D721Med (cell line): ENCODE data around the gene STRC.
"Not testable (repeated sequence)": the region's sequence is repeated elsewhere in the genome, so short reads cannot be mapped to it uniquely, and the experiment has no call there.

ENCODE experiments used
- DNase-seq: peaks from one replicate; pipeline ENCODE4 v3.0.0; 2011; ENCODE audit warnings: low spot score; ENCODE audit not compliant: insufficient read length
- FAIRE-seq: peaks from 2 replicates; lab custom pipeline; 2011; peaks lifted over from hg19 to GRCh38; lab: Jason Lieb, UNC
- CTCF ChIP-seq: IDR thresholded peaks from 2 replicates; pipeline ENCODE4 v1.5.1; 2012; ENCODE audit warnings: mild to moderate bottlenecking, control low read depth; ENCODE audit not compliant: insufficient read depth; ENCODE audit errors: missing control alignments

STRC gene

GRCh38 chr15:43592841-43593240, 25.8 kb downstream of the STRC start:
- not testable (repeated sequence) for DNase-seq, FAIRE-seq

GRCh38 chr15:43589778-43590466, 28.7 kb downstream of the STRC start, which contains the start of gene PPIP5K1:
PPIP5K1 (minus strand) TSS chr15:43590208; CDS start chr15:43584504, 5,704 bp downstream.
- FAIRE-seq, DNase-seq: not testable (repeated sequence)

GRCh38 chr15:43574607-43575006, 44.0 kb downstream of the STRC start:
- not testable (repeated sequence) for FAIRE-seq, DNase-seq

GRCh38 chr15:43566615-43567014, 52.0 kb downstream of the STRC start:
- not testable (repeated sequence) for DNase-seq, FAIRE-seq

GRCh38 chr15:43563793-43564192, 54.8 kb downstream of the STRC start:
- FAIRE-seq, DNase-seq: not testable (repeated sequence)

GRCh38 chr15:43562753-43563152, 55.8 kb downstream of the STRC start:
- not testable (repeated sequence) for FAIRE-seq, DNase-seq

- DNase-seq (no peak), FAIRE-seq (no peak)
- no peak for TF ChIP-seq CTCF
Measured at GRCh38 chr15:43552986-43553385, 65.6 kb downstream of the STRC start.

GRCh38 chr15:43552256-43552655, 66.3 kb downstream of the STRC start:
- FAIRE-seq (no peak), DNase-seq (no peak)
- no peak for TF ChIP-seq CTCF

GRCh38 chr15:43550527-43551363, 67.9 kb downstream of the STRC start:
- DNase-seq (no peak), FAIRE-seq (no peak)
- no peak for TF ChIP-seq CTCF
